Keratinocyte (primary cell): ENCODE results near the gene TCN2. TPM values are rescaled to one million over a fixed set of nuclear protein-coding genes. Genes with fewer than 3 reads are reported as not detected.

Source experiments
- DNase-seq: peaks from one replicate; pipeline ENCODE4 v3.0.0-alpha.2; 2011; ENCODE audit warnings: low read depth, missing footprints, low spot score
- FAIRE-seq: peaks from 2 replicates; lab custom pipeline; 2011; peaks lifted over from hg19 to GRCh38; lab: Jason Lieb, UNC
- H2AFZ ChIP-seq: 2 replicates; pipeline ENCODE4 v1.6.0; 2012; ENCODE audit warnings: low read length, control low read depth, inconsistent platforms; ENCODE audit not compliant: control insufficient read depth
- H3K27ac ChIP-seq: 2 replicates; pipeline ENCODE4 v1.5.1; 2011; ENCODE audit warnings: low read length; ENCODE audit not compliant: control insufficient read depth, insufficient read depth
- H3K27me3 ChIP-seq: 3 replicates; pipeline ENCODE4 v1.6.0; 2011; ENCODE audit warnings: low read length; ENCODE audit not compliant: control insufficient read depth, insufficient read depth; ENCODE audit errors: extremely low read depth
- H3K36me3 ChIP-seq, 2 experiments: 2 replicates in 1 of 2; 3 replicates in 1 of 2; pipeline ENCODE4 v1.5.1; 2011; ENCODE audit warnings: low read length in 2 of 2, mild to moderate bottlenecking in 1 of 2; ENCODE audit not compliant: control insufficient read depth in 2 of 2, insufficient read depth in 2 of 2; ENCODE audit errors: extremely low read depth in 1 of 2
- H3K4me1 ChIP-seq: 3 replicates; pipeline ENCODE4 v1.5.1; 2011; ENCODE audit warnings: low read length; ENCODE audit not compliant: control insufficient read depth, insufficient read depth; ENCODE audit errors: extremely low read depth
- H3K4me2 ChIP-seq: 3 replicates; pipeline ENCODE4 v1.6.0; 2011; ENCODE audit warnings: low read depth, low read length; ENCODE audit not compliant: control insufficient read depth, insufficient read depth; ENCODE audit errors: extremely low read depth
- H3K4me3 ChIP-seq, 3 experiments: fragments of 200-600 bp in 1 of 3; sonication (generic) in 1 of 3; 2 replicates in 2 of 3; 3 replicates in 1 of 3; pipeline ENCODE4 v1.5.1; 2011 to 2016; ENCODE audit warnings: low read length in 3 of 3, mild to moderate bottlenecking in 3 of 3, control low read depth in 2 of 3, inconsistent platforms in 1 of 3, low read depth in 1 of 3, mixed read lengths in 1 of 3, mixed run types in 1 of 3, moderate library complexity in 1 of 3; ENCODE audit not compliant: control insufficient read depth in 2 of 3, insufficient read depth in 2 of 3; ENCODE audit errors: extremely low read depth in 1 of 3
- H3K79me2 ChIP-seq: 2 replicates; pipeline ENCODE4 v1.6.0; 2012; ENCODE audit warnings: low read length; ENCODE audit not compliant: control insufficient read depth, insufficient read depth
- H3K9ac ChIP-seq: 3 replicates; pipeline ENCODE4 v1.6.0; 2011; ENCODE audit warnings: low read length; ENCODE audit not compliant: control insufficient read depth, insufficient read depth; ENCODE audit errors: extremely low read depth
- H3K9me1 ChIP-seq: 3 replicates; pipeline ENCODE4 v1.6.0; 2011; ENCODE audit warnings: low read length; ENCODE audit not compliant: control insufficient read depth, insufficient read depth; ENCODE audit errors: extremely low read depth
- H3K9me3 ChIP-seq: 2 replicates; pipeline ENCODE4 v1.5.1; 2012; ENCODE audit warnings: low read depth, low read length; ENCODE audit not compliant: control insufficient read depth
- H4K20me1 ChIP-seq: 3 replicates; pipeline ENCODE4 v1.6.0; 2011; ENCODE audit warnings: low read length; ENCODE audit not compliant: control insufficient read depth, insufficient read depth; ENCODE audit errors: extremely low read depth
- EZH2 ChIP-seq: IDR thresholded peaks from one replicate; pipeline ENCODE4 v1.6.1; 2012; ENCODE audit warnings: inconsistent platforms, mild to moderate bottlenecking, low read length, moderate library complexity
- dilution Hi-C: fragments of 300-500 bp; cut with MboI; formaldehyde crosslinking; loops from one replicate; pipeline ENCODE4 v1.7.0; 2020; ENCODE audit warnings: low sequenced_read_pairs; ENCODE audit not compliant: extremely low pct_ligation_motif_present
- polyA plus RNA-seq, 5 experiments: library from polyadenylated mRNA; depleted of rRNA in 3 of 5; stranded (reverse) in 3 of 5; stranded (forward) in 1 of 5; unstranded in 1 of 5; fragments of >200 nt; gene quantifications; 1 replicate in 1 of 5; 2 replicates in 3 of 5; 3 replicates in 1 of 5; pipeline versions ENCODE4 v1.2.1 to v1.2.3, GENCODE V29; 2011 to 2012; ENCODE audit warnings: missing spikeins in 2 of 5, low read depth in 1 of 5, low replicate concordance in 1 of 5
- TF ChIP-seq, protein P1 (sequence below), 3 experiments: IDR thresholded peaks in 1 of 3; conservative IDR thresholded peaks in 1 of 3; optimal IDR thresholded peaks in 1 of 3; 2 replicates in 2 of 3; 3 replicates in 1 of 3; pipeline versions ENCODE3 to v1.5.1; 2011; ENCODE audit warnings: low read length in 3 of 3, mild to moderate bottlenecking in 3 of 3, moderate library complexity in 2 of 3, control low read depth in 1 of 3, inconsistent platforms in 1 of 3; ENCODE audit not compliant: insufficient read depth in 2 of 3; ENCODE audit errors: extremely low read depth in 1 of 3

TCN2 gene
- polyA plus RNA-seq, 1 donor (not counting 4 experiments of a cell fraction or from before 2014, with no cell fraction given) = 0.88 TPM

DNA sequence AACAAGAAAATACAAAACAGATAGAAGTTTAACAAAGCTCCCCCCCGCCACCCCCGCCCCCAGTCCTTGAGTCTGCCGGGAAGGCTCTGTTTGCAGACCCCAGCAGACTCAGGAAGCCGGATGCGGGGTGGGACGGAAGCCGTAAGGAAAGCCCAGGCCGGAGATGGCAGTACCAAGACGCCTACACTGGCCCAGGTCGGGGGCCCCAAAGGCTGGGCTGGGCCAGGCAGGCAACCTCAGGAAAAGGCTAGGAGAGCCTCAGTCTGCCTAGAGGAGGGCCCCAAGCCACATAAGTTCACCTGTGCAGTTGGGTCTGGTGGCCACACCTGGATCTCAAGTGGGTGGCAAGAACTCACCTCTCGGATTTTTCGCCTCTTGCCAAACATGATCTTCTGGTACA lies 28.5 kb upstream of the TCN2 start:
- Histone ChIP-seq H3K9me3 (no peaks in the 10 kb centered on the region), H3K9me1 (no peaks in the 10 kb centered on the region), H3K9ac (no peak overlapping the region), H3K4me1 (peaks cover 2% of the 10 kb centered on the region), H3K27me3 (no peaks in the 10 kb centered on the region), H3K27ac (no peak overlapping the region), H4K20me1 (peaks cover 2% of the 10 kb centered on the region), H2AFZ (no peak overlapping the region), H3K36me3 (peaks cover 51 to 56% of the 10 kb centered on the region in 2 experiments), H3K4me2 (no peak overlapping the region), H3K4me3 (no peak overlapping the region), H3K79me2 (no peaks in the 10 kb centered on the region)
- FAIRE-seq (no peak), DNase-seq (no peak)
- no peak for TF ChIP-seq EZH2
- TF ChIP-seq, protein P1, sequence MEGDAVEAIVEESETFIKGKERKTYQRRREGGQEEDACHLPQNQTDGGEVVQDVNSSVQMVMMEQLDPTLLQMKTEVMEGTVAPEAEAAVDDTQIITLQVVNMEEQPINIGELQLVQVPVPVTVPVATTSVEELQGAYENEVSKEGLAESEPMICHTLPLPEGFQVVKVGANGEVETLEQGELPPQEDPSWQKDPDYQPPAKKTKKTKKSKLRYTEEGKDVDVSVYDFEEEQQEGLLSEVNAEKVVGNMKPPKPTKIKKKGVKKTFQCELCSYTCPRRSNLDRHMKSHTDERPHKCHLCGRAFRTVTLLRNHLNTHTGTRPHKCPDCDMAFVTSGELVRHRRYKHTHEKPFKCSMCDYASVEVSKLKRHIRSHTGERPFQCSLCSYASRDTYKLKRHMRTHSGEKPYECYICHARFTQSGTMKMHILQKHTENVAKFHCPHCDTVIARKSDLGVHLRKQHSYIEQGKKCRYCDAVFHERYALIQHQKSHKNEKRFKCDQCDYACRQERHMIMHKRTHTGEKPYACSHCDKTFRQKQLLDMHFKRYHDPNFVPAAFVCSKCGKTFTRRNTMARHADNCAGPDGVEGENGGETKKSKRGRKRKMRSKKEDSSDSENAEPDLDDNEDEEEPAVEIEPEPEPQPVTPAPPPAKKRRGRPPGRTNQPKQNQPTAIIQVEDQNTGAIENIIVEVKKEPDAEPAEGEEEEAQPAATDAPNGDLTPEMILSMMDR (optimal IDR thresholded peaks at IDR 0.05 in 1 of 3, IDR thresholded peaks at IDR 0.05 in 1 of 3, conservative IDR thresholded peaks at IDR 0.05 in 1 of 3; ENCODE audit: extremely low read depth in 1 of 3, insufficient read depth in 2 of 3, low read length in 3 of 3) = no peak
- dilution Hi-C loops = no loop called here

DNA sequence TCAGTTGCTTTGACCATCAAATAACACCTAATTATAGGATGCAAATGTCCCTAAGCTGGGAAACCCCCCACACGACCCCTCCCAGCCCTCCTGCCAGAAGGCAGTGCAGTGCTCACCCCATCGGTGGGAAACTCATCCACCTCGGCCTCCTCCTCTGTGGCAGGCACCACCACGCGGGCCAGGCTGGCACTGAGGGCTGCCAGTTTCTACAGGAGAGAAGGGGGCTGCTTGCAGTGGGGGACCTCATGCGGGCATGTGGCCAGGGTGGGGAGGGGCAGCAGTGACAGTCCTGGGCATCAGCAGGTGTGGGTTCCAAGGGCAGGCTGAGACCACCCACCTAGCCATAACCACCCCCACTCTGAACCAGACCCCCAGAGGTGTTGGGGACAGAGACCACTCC lies 26.1 kb upstream of the TCN2 start:
- peaks cover 2% of the 10 kb centered on the region for H4K20me1 ChIP-seq
- no peaks in the 10 kb centered on the region for H3K79me2 ChIP-seq
- dilution Hi-C loops = no loop called here
- H3K9ac ChIP-seq = no peak overlapping the region
- FAIRE-seq (no peak), DNase-seq (no peak)
- H3K4me3 ChIP-seq = no peak overlapping the region
- no peak overlapping the region for H3K27ac ChIP-seq
- no peaks in the 10 kb centered on the region for H3K9me1 ChIP-seq
- no peak overlapping the region for H3K4me2 ChIP-seq
- H3K36me3 ChIP-seq = peaks cover 68% of the 10 kb centered on the region in 2 experiments
- TF ChIP-seq EZH2 = no peak
- TF ChIP-seq, protein P1 (optimal IDR thresholded peaks at IDR 0.05 in 1 of 3, IDR thresholded peaks at IDR 0.05 in 1 of 3, conservative IDR thresholded peaks at IDR 0.05 in 1 of 3; ENCODE audit: extremely low read depth in 1 of 3, insufficient read depth in 2 of 3, low read length in 3 of 3) = no peak
- H3K27me3 ChIP-seq = no peaks in the 10 kb centered on the region
- no peaks in the 10 kb centered on the region for H3K9me3 ChIP-seq
- no peak overlapping the region for H2AFZ ChIP-seq
- no peaks in the 10 kb centered on the region for H3K4me1 ChIP-seq
